K562 (cell line): ENCODE results near the gene SERINC5.

ENCODE experiments used
- ARID3B ChIP-seq: fragments of 250-450 bp; sonication (Bioruptor Pico); IDR thresholded peaks from 2 replicates; pipeline ENCODE4 v1.4.0; 2020; ENCODE audit warnings: borderline replicate concordance
- CHCHD3 ChIP-seq: fragments of 250-450 bp; sonication (Bioruptor Pico); IDR thresholded peaks from 2 replicates; pipeline ENCODE4 v2.1.2; 2022; ENCODE audit warnings: mild to moderate bottlenecking
- EZH2 ChIP-seq: IDR thresholded peaks from 2 replicates; pipeline ENCODE4 v1.6.1; 2012; ENCODE audit warnings: low read depth, mild to moderate bottlenecking, inconsistent platforms, low read length, borderline replicate concordance
- LEF1 ChIP-seq: fragments of 450-650 bp; IDR thresholded peaks from 2 replicates; pipeline ENCODE4 v1.6.1; 2016; ENCODE audit warnings: mild to moderate bottlenecking
- PPARD ChIP-seq: fragments of 250-450 bp; sonication (Bioruptor Pico); IDR thresholded peaks from 2 replicates; pipeline ENCODE4 v1.8.0; 2022; ENCODE audit warnings: inconsistent platforms, mild to moderate bottlenecking, moderate library complexity
- RAD21 ChIP-seq, 2 experiments: fragments of 250-450 bp in 1 of 2; fragments of 450-650 bp in 1 of 2; sonication (Bioruptor Pico) in 1 of 2; formaldehyde crosslinking in 1 of 2; IDR thresholded peaks in 1 of 2; conservative IDR thresholded peaks in 1 of 2; 2 replicates each; pipeline versions ENCODE4 v1.4.0 to v1.8.0; 2020 to 2022; ENCODE audit warnings: mild to moderate bottlenecking in 2 of 2, moderate library complexity in 1 of 2
- RERE ChIP-seq: sonication (generic); formaldehyde crosslinking; IDR thresholded peaks from 2 replicates; pipeline ENCODE4 v1.8.0; 2023; ENCODE audit warnings: missing genetic modification reagents, mild to moderate bottlenecking, borderline replicate concordance
- ZFX ChIP-seq: sonication (generic); formaldehyde crosslinking; IDR thresholded peaks from 2 replicates; pipeline ENCODE4 v1.8.0; 2022; ENCODE audit warnings: mild to moderate bottlenecking, missing genetic modification reagents, moderate library complexity
- ZNF224 ChIP-seq: sonication (generic); formaldehyde crosslinking; IDR thresholded peaks from 2 replicates; pipeline ENCODE4 v1.8.0; 2022; ENCODE audit warnings: mild to moderate bottlenecking, missing genetic modification reagents
- ZNF253 ChIP-seq: fragments of 250-450 bp; sonication (Bioruptor Pico); conservative IDR thresholded peaks from 2 replicates; pipeline ENCODE4 v1.6.1; 2021; ENCODE audit warnings: mild to moderate bottlenecking
- ZNF3 ChIP-seq: fragments of 250-450 bp; sonication (Bioruptor Pico); IDR thresholded peaks from 2 replicates; pipeline ENCODE4 v1.5.0; 2021; ENCODE audit warnings: mild to moderate bottlenecking, moderate library complexity

GRCh38 chr5:80154749-80155148 lies 101.1 kb downstream of the SERINC5 start:
- TF ChIP-seq ZNF253 (CRISPR knock-in tag) (no peak), RERE (CRISPR knock-in tag) (no peak), PPARD (no peak), LEF1 (no peak), ZNF224 (no peak), CHCHD3 (CRISPR knock-in tag) (no peak), ZFX (CRISPR knock-in tag) (no peak), ZNF3 (CRISPR knock-in tag) (no peak), ARID3B (no peak), EZH2 (no peak), RAD21 (CRISPR knock-in tag; conservative IDR thresholded peaks at IDR 0.05 in 1 of 2, IDR thresholded peaks at IDR 0.05 in 1 of 2) (no peak)
